BE2C (cell line): ENCODE results near the gene TRPM4.
"Not testable (repeated sequence)": the region's sequence is repeated elsewhere in the genome, so short reads cannot be mapped to it uniquely, and the experiment has no call there.

ENCODE experiments used
- DNase-seq: peaks from one replicate; pipeline ENCODE4 v3.0.0-alpha.2; 2020
- H3K27me3 ChIP-seq: fragments of 250-450 bp; sonication (Bioruptor Pico); 2 replicates; pipeline ENCODE4 v1.5.1; 2020; ENCODE audit warnings: mild to moderate bottlenecking
- H3K36me3 ChIP-seq: fragments of 250-450 bp; sonication (Bioruptor Pico); 2 replicates; pipeline ENCODE4 v1.5.1; 2020; ENCODE audit warnings: mild to moderate bottlenecking
- H3K4me1 ChIP-seq: fragments of 250-450 bp; sonication (Bioruptor Pico); 2 replicates; pipeline ENCODE4 v1.5.1; 2020
- H3K4me3 ChIP-seq: 2 replicates; pipeline ENCODE4 v1.5.1; 2011; ENCODE audit warnings: low read depth, low read length
- H3K9me3 ChIP-seq: fragments of 250-450 bp; sonication (Bioruptor Pico); 2 replicates; pipeline ENCODE4 v1.5.1; 2020
- CTCF ChIP-seq: IDR thresholded peaks from 2 replicates; pipeline ENCODE4 v1.5.1; 2012; ENCODE audit warnings: mild to moderate bottlenecking, low read depth, low read length

Gene TRPM4

GRCh38 chr19:49125025-49125731 is 32.4 kb upstream of the TRPM4 start:
- no peaks in the 10 kb centered on the region for H3K9me3 ChIP-seq

GRCh38 chr19:49126575-49126974 is 31.0 kb upstream of the TRPM4 start:
- TF ChIP-seq CTCF = no peak
- no peaks in the 10 kb centered on the region for H3K9me3 ChIP-seq
- H3K4me3 ChIP-seq = no peak overlapping the region
- peaks cover 9% of the 10 kb centered on the region; the same call in 1 of the 2 replicates for H3K36me3 ChIP-seq
- H3K27me3 ChIP-seq = no peaks in the 10 kb centered on the region
- H3K4me1 ChIP-seq = peaks cover 4% of the 10 kb centered on the region; the same call in 1 of the 2 replicates
- DNase-seq = no peak

More at GRCh38 chr19:49125025-49125731, 32.4 kb upstream of the TRPM4 start:
- Histone ChIP-seq H3K4me1 (peaks cover 4% of the 10 kb centered on the region; the same call in 1 of the 2 replicates), H3K27me3 (no peaks in the 10 kb centered on the region), H3K4me3 (no peak overlapping the region), H3K36me3 (peaks cover 5% of the 10 kb centered on the region; the same call in 1 of the 2 replicates)
- no peak for DNase-seq
- TF ChIP-seq CTCF = no peak

- not testable (repeated sequence) for H3K36me3 ChIP-seq
These were observed 30.4 kb upstream of the TRPM4 start for GRCh38 chr19:49127225-49127624.

GRCh38 chr19:49127674-49128544 is 29.7 kb upstream of the TRPM4 start:
- no peak for TF ChIP-seq CTCF

More at GRCh38 chr19:49127225-49127624, 30.4 kb upstream of the TRPM4 start:
- not testable (repeated sequence) for H3K4me3 ChIP-seq, DNase-seq, H3K4me1 ChIP-seq, H3K9me3 ChIP-seq, H3K27me3 ChIP-seq

GRCh38 chr19:49128545-49129237 is 28.9 kb upstream of the TRPM4 start:
- no peak for TF ChIP-seq CTCF
- Histone ChIP-seq H3K4me1 (peaks cover 4% of the 10 kb centered on the region; the same call in 1 of the 2 replicates), H3K4me3 (peak overlapping the region; percentile 47), H3K36me3 (peaks cover 18% of the 10 kb centered on the region), H3K27me3 (no peaks in the 10 kb centered on the region), H3K9me3 (no peaks in the 10 kb centered on the region)
- DNase-seq = no peak

More at GRCh38 chr19:49127674-49128544, 29.7 kb upstream of the TRPM4 start:
- H3K36me3 ChIP-seq = peaks cover 13% of the 10 kb centered on the region; the same call in 1 of the 2 replicates
- H3K9me3 ChIP-seq = no peaks in the 10 kb centered on the region
- H3K4me3 ChIP-seq = peak overlapping the region; percentile 47
- peaks cover 4% of the 10 kb centered on the region; the same call in 1 of the 2 replicates for H3K4me1 ChIP-seq
- DNase-seq = peak; percentile 97
- no peaks in the 10 kb centered on the region for H3K27me3 ChIP-seq

GRCh38 chr19:49129238-49129583 is 28.4 kb upstream of the TRPM4 start:
- Histone ChIP-seq H3K4me3 (no peak overlapping the region), H3K36me3 (peaks cover 23% of the 10 kb centered on the region), H3K27me3 (no peaks in the 10 kb centered on the region), H3K4me1 (peaks cover 4% of the 10 kb centered on the region; the same call in 1 of the 2 replicates), H3K9me3 (no peaks in the 10 kb centered on the region)
- DNase-seq = no peak
- no peak for TF ChIP-seq CTCF
